K562 (cell line): Measurements from ENCODE around the gene GABRD. TPM values are rescaled to one million over a fixed set of nuclear protein-coding genes. Genes with fewer than 3 reads are reported as not detected.

Experiments used
- BHLHE40 ChIP-seq: IDR thresholded peaks from 2 replicates; pipeline ENCODE4 v1.6.1; 2011; ENCODE audit warnings: low read length, improper control_type of control experiment
- BMI1 ChIP-seq: fragments of 150-350 bp; IDR thresholded peaks from 2 replicates; pipeline ENCODE4 v1.6.1; 2014; ENCODE audit warnings: low read length
- BRF2 ChIP-seq: IDR thresholded peaks from 3 replicates; pipeline ENCODE4 v1.6.1; 2011; ENCODE audit warnings: borderline replicate concordance, mild to moderate bottlenecking; ENCODE audit not compliant: insufficient read length, insufficient read depth
- CBFB ChIP-seq: sonication (generic); formaldehyde crosslinking; IDR thresholded peaks from 2 replicates; pipeline ENCODE4 v1.4.0; 2020; ENCODE audit warnings: mild to moderate bottlenecking, missing genetic modification reagents
- CREB1 ChIP-seq, 2 experiments: sonication (generic) in 1 of 2; formaldehyde crosslinking in 1 of 2; IDR thresholded peaks; 2 replicates each; pipeline versions ENCODE4 v1.6.1 to v1.8.0; 2012 to 2022; ENCODE audit warnings: inconsistent platforms in 1 of 2, mild to moderate bottlenecking in 1 of 2, missing genetic modification reagents in 1 of 2, moderate library complexity in 1 of 2
- EHMT2 ChIP-seq: fragments of 450-650 bp; IDR thresholded peaks from 2 replicates; pipeline ENCODE4 v1.6.1; 2018; ENCODE audit warnings: antibody characterized with exemption
- FOXK2 ChIP-seq, 2 experiments: fragments of 450-650 bp; IDR thresholded peaks in 1 of 2; conservative IDR thresholded peaks in 1 of 2; 2 replicates each; pipeline ENCODE4 v1.6.1; 2016; ENCODE audit warnings: low read depth in 2 of 2, mild to moderate bottlenecking in 1 of 2
- FOXP1 ChIP-seq: sonication (generic); formaldehyde crosslinking; IDR thresholded peaks from 2 replicates; pipeline ENCODE4 v1.8.0; 2022; ENCODE audit warnings: mild to moderate bottlenecking, missing genetic modification reagents
- KLF10 ChIP-seq: fragments of 250-450 bp; sonication (Bioruptor Pico); IDR thresholded peaks from 2 replicates; pipeline ENCODE4 v1.6.1; 2021; ENCODE audit warnings: matching md5 sums
- MEIS2 ChIP-seq: fragments of 450-650 bp; IDR thresholded peaks from 2 replicates; pipeline ENCODE4 v1.6.1; 2014; ENCODE audit warnings: mild to moderate bottlenecking; ENCODE audit not compliant: partially characterized antibody
- PHF8 ChIP-seq: fragments of 200-600 bp; sonication (generic); IDR thresholded peaks from 2 replicates; pipeline ENCODE4 v1.6.1; 2012; ENCODE audit warnings: mixed run types, mild to moderate bottlenecking, inconsistent platforms, low read length, moderate library complexity, borderline replicate concordance
- U2AF1 ChIP-seq: fragments of 200-400 bp; formaldehyde crosslinking; optimal IDR thresholded peaks from 2 replicates; pipeline ENCODE3; 2017; ENCODE audit warnings: mild to moderate bottlenecking, low read depth, low read length, moderate library complexity
- ZNF124 ChIP-seq: sonication (generic); formaldehyde crosslinking; IDR thresholded peaks from 2 replicates; pipeline ENCODE4 v1.8.1; 2022; ENCODE audit warnings: missing genetic modification reagents
- ZNF24 ChIP-seq: fragments of 450-650 bp; IDR thresholded peaks from 2 replicates; pipeline ENCODE4 v1.6.1; 2016
- ZNF584 ChIP-seq: fragments of 200-800 bp; sonication (Bioruptor generic); IDR thresholded peaks from 2 replicates; pipeline ENCODE4 v1.6.1; 2016; ENCODE audit warnings: low read depth, mild to moderate bottlenecking, missing genetic modification characterization, missing compliant biosample characterization
- ZNF75A ChIP-seq: fragments of 450-650 bp; formaldehyde crosslinking; IDR thresholded peaks from 2 replicates; pipeline ENCODE4 v1.4.0; 2020; ENCODE audit warnings: mild to moderate bottlenecking
- polyA plus RNA-seq, 8 experiments: library from polyadenylated mRNA; depleted of rRNA in 4 of 8; stranded (reverse) in 5 of 8; unstranded in 3 of 8; fragments of >200 nt; fragmentation: Nextera tagmentation in 2 of 8; fragmentation: Illumina TruSeq in 1 of 8; extraction: Ambion mirVana in 2 of 8; extraction: Trizol in 1 of 8; gene quantifications; 2 replicates each; pipeline versions ENCODE4 v1.2.1 to v1.2.3, GENCODE V29; 2011 to 2014; ENCODE audit warnings: inconsistent platforms in 1 of 8, missing spikeins in 1 of 8
- total RNA-seq, 7 experiments: library from RNA; depleted of rRNA in 6 of 7; stranded (reverse); fragments of >200 nt in 6 of 7; fragmentation: Illumina TruSeq in 2 of 7; extraction: Trizol in 2 of 7; gene quantifications; 2 replicates each; pipeline versions ENCODE4 v1.2.1 to v1.2.3, GENCODE V29; 2011 to 2021; ENCODE audit warnings: low replicate concordance in 1 of 7
- TF ChIP-seq, protein P1 (sequence below): fragments of 450-650 bp; IDR thresholded peaks from 2 replicates; pipeline ENCODE4 v1.6.1; 2017; ENCODE audit warnings: antibody characterized with exemption, mild to moderate bottlenecking

The GABRD gene
- total and polyA plus RNA-seq, 9 of the 15 experiments (the other 6 are each of a cell fraction or from before 2014, with no cell fraction given): 0.07 TPM; not detected in 8

- no peak for TF ChIP-seq MEIS2
- TF ChIP-seq BMI1: peak; percentile 56; the same call in 1 of the 2 replicates
- no peak for TF ChIP-seq PHF8
- TF ChIP-seq FOXP1 (CRISPR knock-in tag): no peak
- no peak for TF ChIP-seq CBFB (CRISPR knock-in tag)
- no peak for TF ChIP-seq ZNF24
- TF ChIP-seq, protein P1, sequence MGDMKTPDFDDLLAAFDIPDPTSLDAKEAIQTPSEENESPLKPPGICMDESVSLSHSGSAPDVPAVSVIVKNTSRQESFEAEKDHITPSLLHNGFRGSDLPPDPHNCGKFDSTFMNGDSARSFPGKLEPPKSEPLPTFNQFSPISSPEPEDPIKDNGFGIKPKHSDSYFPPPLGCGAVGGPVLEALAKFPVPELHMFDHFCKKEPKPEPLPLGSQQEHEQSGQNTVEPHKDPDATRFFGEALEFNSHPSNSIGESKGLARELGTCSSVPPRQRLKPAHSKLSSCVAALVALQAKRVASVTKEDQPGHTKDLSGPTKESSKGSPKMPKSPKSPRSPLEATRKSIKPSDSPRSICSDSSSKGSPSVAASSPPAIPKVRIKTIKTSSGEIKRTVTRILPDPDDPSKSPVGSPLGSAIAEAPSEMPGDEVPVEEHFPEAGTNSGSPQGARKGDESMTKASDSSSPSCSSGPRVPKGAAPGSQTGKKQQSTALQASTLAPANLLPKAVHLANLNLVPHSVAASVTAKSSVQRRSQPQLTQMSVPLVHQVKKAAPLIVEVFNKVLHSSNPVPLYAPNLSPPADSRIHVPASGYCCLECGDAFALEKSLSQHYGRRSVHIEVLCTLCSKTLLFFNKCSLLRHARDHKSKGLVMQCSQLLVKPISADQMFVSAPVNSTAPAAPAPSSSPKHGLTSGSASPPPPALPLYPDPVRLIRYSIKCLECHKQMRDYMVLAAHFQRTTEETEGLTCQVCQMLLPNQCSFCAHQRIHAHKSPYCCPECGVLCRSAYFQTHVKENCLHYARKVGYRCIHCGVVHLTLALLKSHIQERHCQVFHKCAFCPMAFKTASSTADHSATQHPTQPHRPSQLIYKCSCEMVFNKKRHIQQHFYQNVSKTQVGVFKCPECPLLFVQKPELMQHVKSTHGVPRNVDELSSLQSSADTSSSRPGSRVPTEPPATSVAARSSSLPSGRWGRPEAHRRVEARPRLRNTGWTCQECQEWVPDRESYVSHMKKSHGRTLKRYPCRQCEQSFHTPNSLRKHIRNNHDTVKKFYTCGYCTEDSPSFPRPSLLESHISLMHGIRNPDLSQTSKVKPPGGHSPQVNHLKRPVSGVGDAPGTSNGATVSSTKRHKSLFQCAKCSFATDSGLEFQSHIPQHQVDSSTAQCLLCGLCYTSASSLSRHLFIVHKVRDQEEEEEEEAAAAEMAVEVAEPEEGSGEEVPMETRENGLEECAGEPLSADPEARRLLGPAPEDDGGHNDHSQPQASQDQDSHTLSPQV: no peak
- TF ChIP-seq BHLHE40: peak; percentile 88
- TF ChIP-seq ZNF124 (CRISPR knock-in tag): no peak
- TF ChIP-seq U2AF1: peak; percentile 42
- TF ChIP-seq ZNF584: no peak
- no peak for TF ChIP-seq EHMT2
- no peak for TF ChIP-seq KLF10 (CRISPR knock-in tag)
- peak in 1 of 2 experiments; percentile 96; a peak in 2 of 4 replicates for TF ChIP-seq FOXK2 (conservative IDR thresholded peaks at IDR 0.05 in 1 of 2, IDR thresholded peaks at IDR 0.05 in 1 of 2; ENCODE audit: low read depth in 2 of 2)
- TF ChIP-seq CREB1 (IDR thresholded peaks at IDR 0.05): no peak
- TF ChIP-seq CREB1 (CRISPR knock-in tag; IDR thresholded peaks at IDR 0.05): peak; percentile 41; the same call in 1 of the 2 replicates
- TF ChIP-seq BRF2: no peak
- TF ChIP-seq ZNF75A (CRISPR knock-in tag): no peak
Observed at GRCh38 chr1:2003541-2004131, 15.5 kb upstream of the GABRD start, which contains the start of gene CFAP74 (continued).
